C4-2B (cell line): ENCODE measurements around the gene CYFIP1.

Source experiments
- CTCF ChIP-seq: fragments of 450-650 bp; conservative IDR thresholded peaks from 2 replicates; pipeline ENCODE4 v1.5.1; 2017; ENCODE audit warnings: mild to moderate bottlenecking
- ZFX ChIP-seq: fragments of 450-650 bp; IDR thresholded peaks from 2 replicates; pipeline ENCODE4 v1.6.1; 2017

DNA sequence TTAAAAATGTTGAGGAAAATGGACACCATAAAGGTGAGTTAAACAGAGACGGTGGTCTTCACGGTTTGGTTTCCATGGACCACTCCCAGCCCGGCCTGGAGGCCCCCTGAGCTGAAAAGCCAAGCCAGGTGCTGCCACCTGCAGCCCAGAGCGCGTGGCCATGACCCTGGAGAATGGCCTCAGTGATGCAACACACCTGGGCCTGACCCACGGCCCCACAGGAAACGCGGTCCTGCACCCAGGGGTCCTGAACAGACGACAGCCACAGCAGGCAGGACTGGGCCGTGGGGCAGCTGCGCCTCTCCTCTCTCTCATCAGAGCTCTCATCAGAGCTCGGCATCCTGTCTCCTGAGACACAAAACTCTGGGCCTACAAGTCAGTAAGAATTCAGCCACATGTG is 77.6 kb downstream of the CYFIP1 start:
- TF ChIP-seq CTCF (no peak), ZFX (no peak)
